ENCODE results near the gene FCRL3. TPM values are rescaled to one million over a fixed set of nuclear protein-coding genes. Genes with fewer than 3 reads are reported as not detected.

FCRL3 gene
- total and polyA plus RNA-seq, 4 donors, result 0.16 to 0.72 (median 0.50) TPM

GRCh38 chr1:157678721-157679120 lies 21.8 kb downstream of the FCRL3 start:
- no peak for DNase-seq (ENCODE audit: low spot score)
- WGBS, result 65% methylated on average over 4 of the region's 4 CpGs
- no peaks in the 10 kb centered on the region for H3K36me3 ChIP-seq (ENCODE audit: control insufficient read depth in 4 of 4, insufficient read depth in 3 of 4, low read depth in 1 of 4, low read length in 3 of 4)
- peaks cover 0 to 5% (median 0%) of the 10 kb centered on the region in 4 donors for H3K27me3 ChIP-seq (ENCODE audit: control insufficient read depth in 4 of 4, insufficient read depth in 4 of 4, low read length in 3 of 4)
- no peak for TF ChIP-seq YY1 (IDR thresholded peaks at IDR 0.05)
- no peak for TF ChIP-seq HNF4G (IDR thresholded peaks at IDR 0.05)
- TF ChIP-seq RAD21 (IDR thresholded peaks at IDR 0.05), result no peak
- no peak for TF ChIP-seq FOXA2 (IDR thresholded peaks at IDR 0.05)
- TF ChIP-seq ATF3 (IDR thresholded peaks at IDR 0.05), result no peak
- TF ChIP-seq, protein P1, sequence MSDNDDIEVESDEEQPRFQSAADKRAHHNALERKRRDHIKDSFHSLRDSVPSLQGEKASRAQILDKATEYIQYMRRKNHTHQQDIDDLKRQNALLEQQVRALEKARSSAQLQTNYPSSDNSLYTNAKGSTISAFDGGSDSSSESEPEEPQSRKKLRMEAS (IDR thresholded peaks at IDR 0.05), result no peak
- no peak for TF ChIP-seq ZBTB33 (IDR thresholded peaks at IDR 0.05)
- TF ChIP-seq TAF1 (conservative IDR thresholded peaks at IDR 0.05), result no peak
- TF ChIP-seq JUND (IDR thresholded peaks at IDR 0.05), result no peak
- TF ChIP-seq SP1 (IDR thresholded peaks at IDR 0.05), result no peak
- TF ChIP-seq EGR1 (IDR thresholded peaks at IDR 0.05; ENCODE audit: low read depth in 2 of 2), result no peak
- no peak for TF ChIP-seq HNF4A (conservative IDR thresholded peaks at IDR 0.05)
- TF ChIP-seq REST (IDR thresholded peaks at IDR 0.05), result no peak
- TF ChIP-seq, protein P2, sequence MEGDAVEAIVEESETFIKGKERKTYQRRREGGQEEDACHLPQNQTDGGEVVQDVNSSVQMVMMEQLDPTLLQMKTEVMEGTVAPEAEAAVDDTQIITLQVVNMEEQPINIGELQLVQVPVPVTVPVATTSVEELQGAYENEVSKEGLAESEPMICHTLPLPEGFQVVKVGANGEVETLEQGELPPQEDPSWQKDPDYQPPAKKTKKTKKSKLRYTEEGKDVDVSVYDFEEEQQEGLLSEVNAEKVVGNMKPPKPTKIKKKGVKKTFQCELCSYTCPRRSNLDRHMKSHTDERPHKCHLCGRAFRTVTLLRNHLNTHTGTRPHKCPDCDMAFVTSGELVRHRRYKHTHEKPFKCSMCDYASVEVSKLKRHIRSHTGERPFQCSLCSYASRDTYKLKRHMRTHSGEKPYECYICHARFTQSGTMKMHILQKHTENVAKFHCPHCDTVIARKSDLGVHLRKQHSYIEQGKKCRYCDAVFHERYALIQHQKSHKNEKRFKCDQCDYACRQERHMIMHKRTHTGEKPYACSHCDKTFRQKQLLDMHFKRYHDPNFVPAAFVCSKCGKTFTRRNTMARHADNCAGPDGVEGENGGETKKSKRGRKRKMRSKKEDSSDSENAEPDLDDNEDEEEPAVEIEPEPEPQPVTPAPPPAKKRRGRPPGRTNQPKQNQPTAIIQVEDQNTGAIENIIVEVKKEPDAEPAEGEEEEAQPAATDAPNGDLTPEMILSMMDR (IDR thresholded peaks at IDR 0.05; ENCODE audit: low read depth, low read length, missing input control), result no peak
- TF ChIP-seq NR2F2 (IDR thresholded peaks at IDR 0.05), result no peak
- no peak for TF ChIP-seq RXRA (IDR thresholded peaks at IDR 0.05)
- no peak for TF ChIP-seq FOXA1 (IDR thresholded peaks at IDR 0.05)
- no peak for TF ChIP-seq GABPA (IDR thresholded peaks at IDR 0.05 in 1 of 2, conservative IDR thresholded peaks at IDR 0.05 in 1 of 2)
- H3K9me3 ChIP-seq (ENCODE audit: control insufficient read depth in 4 of 4, low read length in 3 of 4), result peaks cover 0 to 2% (median 0%) of the 10 kb centered on the region in 4 donors
- no peak overlapping the region for H3K9ac ChIP-seq (ENCODE audit: low read depth in 1 of 2, low read length in 2 of 2)
- H3K4me1 ChIP-seq (ENCODE audit: control insufficient read depth in 4 of 4, insufficient read depth in 4 of 4, low read length in 3 of 4), result no peaks in the 10 kb centered on the region
- no peak overlapping the region for H3K27ac ChIP-seq (ENCODE audit: low read depth in 1 of 2, low read length in 2 of 2)
- no peak overlapping the region for H3K4me3 ChIP-seq (ENCODE audit: low read depth in 1 of 3, low read length in 3 of 3)

Measured in liver (tissue), 9 donors.